MM.1S (cell line): Measurements from ENCODE around the gene FRYL.

ENCODE experiments used
- DNase-seq: peaks from one replicate; pipeline ENCODE4 v3.0.0-alpha.2; 2015
- H2AFZ ChIP-seq: fragments of 300-600 bp; sonication (generic); 2 replicates; pipeline ENCODE4 v1.6.0; 2016; ENCODE audit warnings: antibody characterized with exemption, low read length
- H3F3A ChIP-seq: fragments of 300-600 bp; sonication (generic); 2 replicates; pipeline ENCODE4 v1.6.1; 2016; ENCODE audit warnings: mild to moderate bottlenecking, antibody characterized with exemption, low read length, moderate library complexity, mixed read lengths; ENCODE audit not compliant: insufficient read depth
- H3K27ac ChIP-seq: fragments of 300-600 bp; sonication (generic); 2 replicates; pipeline ENCODE4 v1.5.1; 2016; ENCODE audit warnings: mild to moderate bottlenecking, low read length
- H3K27me3 ChIP-seq: fragments of 300-600 bp; sonication (generic); replicated peaks from 2 replicates; pipeline ENCODE4 v1.6.0; 2016; ENCODE audit warnings: low read length; ENCODE audit not compliant: insufficient read depth
- H3K36me3 ChIP-seq: fragments of 300-600 bp; sonication (generic); replicated peaks from 2 replicates; pipeline ENCODE4 v1.6.1; 2016; ENCODE audit warnings: mild to moderate bottlenecking, low read length, mixed read lengths; ENCODE audit not compliant: insufficient read depth
- H3K4me1 ChIP-seq: fragments of 300-600 bp; sonication (generic); 2 replicates; pipeline ENCODE4 v1.6.1; 2016; ENCODE audit warnings: low read length, mixed read lengths
- H3K4me2 ChIP-seq: fragments of 300-600 bp; sonication (generic); 2 replicates; pipeline ENCODE4 v1.6.0; 2016; ENCODE audit warnings: low read depth, low read length
- H3K4me3 ChIP-seq: fragments of 300-600 bp; sonication (generic); 2 replicates; pipeline ENCODE4 v1.5.1; 2016; ENCODE audit warnings: low read length, mixed read lengths
- H3K79me2 ChIP-seq: fragments of 300-600 bp; sonication (generic); 2 replicates; pipeline ENCODE4 v1.6.1; 2016; ENCODE audit warnings: mixed run types, low read length, mixed read lengths
- H3K9ac ChIP-seq: fragments of 300-600 bp; sonication (generic); 2 replicates; pipeline ENCODE4 v1.6.1; 2016; ENCODE audit warnings: low read length, mixed read lengths
- H3K9me2 ChIP-seq: fragments of 300-600 bp; sonication (generic); replicated peaks from 2 replicates; pipeline ENCODE4 v1.6.1; 2016; ENCODE audit warnings: mild to moderate bottlenecking, low read length, mixed read lengths; ENCODE audit not compliant: insufficient read depth
- H3K9me3 ChIP-seq: fragments of 300-600 bp; sonication (generic); replicated peaks from 2 replicates; pipeline ENCODE4 v1.6.1; 2016; ENCODE audit warnings: mild to moderate bottlenecking, low read length, mixed read lengths; ENCODE audit not compliant: insufficient read depth
- H4K20me1 ChIP-seq: fragments of 300-600 bp; sonication (generic); 2 replicates; pipeline ENCODE4 v1.6.1; 2016; ENCODE audit warnings: mild to moderate bottlenecking, low read length, moderate library complexity, mixed read lengths; ENCODE audit not compliant: insufficient read depth
- CTCF ChIP-seq: fragments of 300-600 bp; sonication (generic); IDR thresholded peaks from 2 replicates; pipeline ENCODE4 v1.5.1; 2016; ENCODE audit warnings: antibody characterized with exemption, low read length, mixed read lengths
- EZH2 ChIP-seq: fragments of 300-600 bp; sonication (generic); optimal IDR thresholded peaks from 2 replicates; pipeline ENCODE3; 2017; ENCODE audit warnings: low read depth, mild to moderate bottlenecking, antibody characterized with exemption, low read length, mixed read lengths
- EZH2phosphoT487 ChIP-seq: fragments of 300-600 bp; sonication (generic); IDR thresholded peaks from 2 replicates; pipeline ENCODE4 v1.6.1; 2018; ENCODE audit warnings: antibody characterized with exemption, low read length

FRYL gene

GRCh38 chr4:48596336-48596735, 183.7 kb downstream of the FRYL start:
- H3K27me3 ChIP-seq = no peaks in the 10 kb centered on the region
- no peaks in the 10 kb centered on the region for H4K20me1 ChIP-seq
- H3K9me2 ChIP-seq = no peaks in the 10 kb centered on the region
- no peaks in the 10 kb centered on the region for H3K4me1 ChIP-seq
- H3K4me3 ChIP-seq = no peak overlapping the region
- H3K79me2 ChIP-seq = no peaks in the 10 kb centered on the region
- DNase-seq = no peak
- no peak overlapping the region for H3K4me2 ChIP-seq
- H3K9ac ChIP-seq = no peak overlapping the region
- H3K36me3 ChIP-seq = no peaks in the 10 kb centered on the region; the same call in 1 of the 2 replicates
- H3K9me3 ChIP-seq = no peaks in the 10 kb centered on the region
- H3F3A ChIP-seq = no peaks in the 10 kb centered on the region
- TF ChIP-seq CTCF (no peak), EZH2phosphoT487 (no peak)
- H2AFZ ChIP-seq = no peak overlapping the region
- no peak overlapping the region for H3K27ac ChIP-seq

- H3K9me2 ChIP-seq = no peaks in the 10 kb centered on the region
- H2AFZ ChIP-seq = no peak overlapping the region
- H3F3A ChIP-seq = no peaks in the 10 kb centered on the region
- no peak for DNase-seq
- H3K9me3 ChIP-seq = no peaks in the 10 kb centered on the region
- H3K27ac ChIP-seq = no peak overlapping the region
- no peak for TF ChIP-seq EZH2
- no peak for TF ChIP-seq EZH2phosphoT487
- no peak for TF ChIP-seq CTCF
- H3K36me3 ChIP-seq = no peaks in the 10 kb centered on the region; the same call in 1 of the 2 replicates
- no peak overlapping the region for H3K4me2 ChIP-seq
- H4K20me1 ChIP-seq = no peaks in the 10 kb centered on the region
- no peaks in the 10 kb centered on the region for H3K4me1 ChIP-seq
- H3K4me3 ChIP-seq = no peak overlapping the region
- H3K9ac ChIP-seq = no peak overlapping the region
- no peaks in the 10 kb centered on the region for H3K79me2 ChIP-seq
- H3K27me3 ChIP-seq = no peaks in the 10 kb centered on the region
Observed at GRCh38 chr4:48594180-48594579, 185.9 kb downstream of the FRYL start.

- Histone ChIP-seq H3K4me2 (no peak overlapping the region), H3K79me2 (no peaks in the 10 kb centered on the region), H4K20me1 (no peaks in the 10 kb centered on the region), H3K4me3 (no peak overlapping the region), H3K4me1 (no peaks in the 10 kb centered on the region), H3K36me3 (no peaks in the 10 kb centered on the region), H3K9me2 (no peaks in the 10 kb centered on the region), H3K9me3 (no peaks in the 10 kb centered on the region), H2AFZ (no peak overlapping the region), H3F3A (no peaks in the 10 kb centered on the region), H3K27me3 (no peaks in the 10 kb centered on the region), H3K9ac (no peak overlapping the region), H3K27ac (no peak overlapping the region)
- no peak for DNase-seq
- TF ChIP-seq EZH2 (no peak), EZH2phosphoT487 (no peak), CTCF (no peak)
Observed at GRCh38 chr4:48591372-48591771, 188.7 kb downstream of the FRYL start.
